Subcutaneous abdominal adipose tissue (tissue), 5 donors: Measurements from ENCODE around the gene EMP3.
"Not testable (repeated sequence)": the region's sequence is repeated elsewhere in the genome, so short reads cannot be mapped to it uniquely, and the experiment has no call there.

ENCODE experiments used
- H3K27ac ChIP-seq: one replicate; pipeline ENCODE4 v1.7.0; 2013; ENCODE audit warnings: low read depth, mild to moderate bottlenecking, inconsistent platforms, low read length, moderate library complexity
- H3K27me3 ChIP-seq, 5 donors: one replicate each; pipeline ENCODE4 v1.7.0; 2013; ENCODE audit warnings: low read length in 5 of 5, inconsistent platforms in 1 of 5; ENCODE audit not compliant: control insufficient read depth in 5 of 5, insufficient read depth in 4 of 5
- H3K36me3 ChIP-seq, 5 donors: one replicate each; pipeline ENCODE4 v1.7.0; 2013; ENCODE audit warnings: low read length in 5 of 5; ENCODE audit not compliant: control insufficient read depth in 5 of 5, insufficient read depth in 5 of 5
- H3K4me1 ChIP-seq, 5 donors: one replicate each; pipeline ENCODE4 v1.7.0; 2013; ENCODE audit warnings: low read length in 5 of 5, mild to moderate bottlenecking in 3 of 5, moderate library complexity in 1 of 5; ENCODE audit not compliant: control insufficient read depth in 5 of 5, insufficient read depth in 5 of 5
- H3K4me3 ChIP-seq, 5 donors: one replicate each; pipeline ENCODE4 v1.7.0; 2013; ENCODE audit warnings: low read length in 5 of 5, low read depth in 1 of 5
- H3K9ac ChIP-seq, 5 donors: one replicate each; pipeline ENCODE4 v1.7.0; 2013; ENCODE audit warnings: low read length in 5 of 5, mild to moderate bottlenecking in 4 of 5, moderate library complexity in 3 of 5
- H3K9me3 ChIP-seq, 5 donors: one replicate each; pipeline ENCODE4 v1.7.0; 2013; ENCODE audit warnings: low read length in 5 of 5; ENCODE audit not compliant: control insufficient read depth in 5 of 5
- donor health status: healthy.
- donor health status: healthy.
- donor health status: healthy.
- donor health status: healthy.
- donor health status: healthy.

EMP3 gene

GRCh38 chr19:48296963-48297734 is 28.2 kb upstream of the EMP3 start:
- Histone ChIP-seq H3K27ac (no peak overlapping the region), H3K9ac (no peak overlapping the region), H3K4me1 (no peaks in the 10 kb centered on the region), H3K9me3 (no peaks in the 10 kb centered on the region), H3K4me3 (no peak overlapping the region), H3K36me3 (no peaks in the 10 kb centered on the region), H3K27me3 (peaks cover 0 to 6% (median 3%) of the 10 kb centered on the region in 5 donors)

GRCh38 chr19:48297975-48298374 is 27.4 kb upstream of the EMP3 start:
- H3K4me3 ChIP-seq: no peak overlapping the region
- H3K4me1 ChIP-seq: no peaks in the 10 kb centered on the region
- no peak overlapping the region for H3K27ac ChIP-seq
- no peaks in the 10 kb centered on the region for H3K36me3 ChIP-seq
- peaks cover under 1 to 6% (median 3%) of the 10 kb centered on the region in 5 donors for H3K27me3 ChIP-seq
- H3K9ac ChIP-seq: no peak overlapping the region
- H3K9me3 ChIP-seq: no peaks in the 10 kb centered on the region

GRCh38 chr19:48301886-48302599 is 23.3 kb upstream of the EMP3 start:
- Histone ChIP-seq H3K4me1 (no peaks in the 10 kb centered on the region), H3K27me3 (peaks cover 0 to 6% (median 0%) of the 10 kb centered on the region in 5 donors), H3K9me3 (no peaks in the 10 kb centered on the region), H3K36me3 (no peaks in the 10 kb centered on the region), H3K9ac (no peak overlapping the region), H3K27ac (no peak overlapping the region), H3K4me3 (no peak overlapping the region)

DNA sequence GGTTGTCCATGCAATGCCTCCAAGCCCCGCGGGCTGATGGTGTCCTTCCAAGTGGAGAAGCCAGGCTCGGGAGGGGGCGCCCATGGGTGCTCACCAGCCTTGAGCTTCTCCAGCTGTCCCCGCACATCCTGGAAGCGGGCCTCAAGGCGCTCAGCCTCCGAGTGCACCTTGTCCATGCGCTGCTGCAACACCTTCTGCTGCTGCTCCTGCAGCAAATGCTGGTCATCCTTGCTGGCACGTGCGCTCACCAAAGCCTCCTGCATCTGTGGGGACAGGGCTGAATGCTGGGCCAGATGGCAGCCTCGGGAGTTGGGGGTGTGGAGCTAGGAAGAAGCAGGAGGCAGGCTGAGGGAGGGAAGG is 22.8 kb upstream of the EMP3 start:
- H3K4me1 ChIP-seq: no peaks in the 10 kb centered on the region
- H3K9me3 ChIP-seq: no peaks in the 10 kb centered on the region
- H3K9ac ChIP-seq: no peak overlapping the region
- peaks cover 0 to 6% (median 0%) of the 10 kb centered on the region in 5 donors for H3K27me3 ChIP-seq
- no peaks in the 10 kb centered on the region for H3K36me3 ChIP-seq
- no peak overlapping the region for H3K4me3 ChIP-seq
- H3K27ac ChIP-seq: no peak overlapping the region

GRCh38 chr19:48303367-48303766 is 22.0 kb upstream of the EMP3 start:
- Histone ChIP-seq H3K4me3 (no peak overlapping the region), H3K36me3 (no peaks in the 10 kb centered on the region), H3K27me3 (peaks cover 0 to 6% (median 0%) of the 10 kb centered on the region in 5 donors), H3K9ac (no peak overlapping the region), H3K4me1 (peaks cover 0 to under 1% (median 0%) of the 10 kb centered on the region in 5 donors), H3K9me3 (no peaks in the 10 kb centered on the region), H3K27ac (no peak overlapping the region)

DNA sequence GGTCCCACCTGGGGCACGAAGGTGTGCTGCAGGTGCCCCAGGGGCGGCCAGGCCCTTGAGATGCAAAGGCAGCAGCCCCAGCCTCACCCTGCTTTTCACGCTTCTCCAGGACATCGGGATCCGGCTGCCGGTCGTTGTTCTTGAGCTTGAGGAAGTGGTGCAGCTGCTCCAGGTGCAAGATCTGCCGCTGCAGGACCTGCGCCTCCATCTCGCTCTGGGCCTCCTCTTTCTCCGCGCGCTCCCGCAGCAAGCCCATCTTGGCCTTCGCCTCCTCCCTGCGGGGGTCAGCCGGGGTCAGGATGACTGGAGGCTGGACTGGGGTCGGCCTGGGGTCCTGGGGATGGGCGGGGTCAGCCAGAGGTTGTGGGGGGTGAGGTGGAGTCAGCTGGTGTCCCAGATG is 21.5 kb upstream of the EMP3 start:
- Histone ChIP-seq H3K27me3 (peaks cover 0 to 6% (median 0%) of the 10 kb centered on the region in 5 donors), H3K36me3 (no peaks in the 10 kb centered on the region)

GRCh38 chr19:48308631-48309586 is 16.4 kb upstream of the EMP3 start:
- no peak overlapping the region for H3K27ac ChIP-seq

More for the DNA sequence above, 21.5 kb upstream of the EMP3 start:
- peaks cover 0 to 6% (median 3%) of the 10 kb centered on the region in 5 donors for H3K4me1 ChIP-seq
- no peak overlapping the region for H3K4me3 ChIP-seq
- no peaks in the 10 kb centered on the region for H3K9me3 ChIP-seq
- no peak overlapping the region for H3K27ac ChIP-seq
- no peak overlapping the region for H3K9ac ChIP-seq

DNA sequence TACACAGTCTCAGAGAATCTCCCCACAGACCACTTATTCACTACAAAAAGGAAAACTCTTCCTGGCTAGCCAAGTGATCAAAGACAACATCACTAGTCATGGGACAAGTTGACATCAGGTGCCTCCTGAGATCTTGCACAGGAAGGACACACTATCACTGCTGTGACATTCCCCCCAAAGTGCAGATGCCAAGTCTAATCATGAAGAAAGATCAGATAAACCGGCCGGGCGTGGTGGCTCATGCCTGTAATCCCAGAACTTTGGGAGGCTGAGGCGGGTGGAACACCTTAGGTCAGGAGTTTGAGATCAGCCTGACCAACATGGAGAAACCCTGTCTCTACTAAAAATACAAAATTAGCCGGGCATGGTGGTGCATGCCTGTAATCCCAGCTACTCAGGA is 15.6 kb upstream of the EMP3 start:
- H3K27me3 ChIP-seq, H3K9me3 ChIP-seq, H3K4me3 ChIP-seq, H3K9ac ChIP-seq, H3K36me3 ChIP-seq: not testable (repeated sequence)
- H3K27ac ChIP-seq: peak overlapping the region; percentile 33
- peaks cover 0 to 21% (median 7%) of the 10 kb centered on the region in 5 donors for H3K4me1 ChIP-seq

More at GRCh38 chr19:48308631-48309586, 16.4 kb upstream of the EMP3 start:
- no peak overlapping the region for H3K9ac ChIP-seq
- no peaks in the 10 kb centered on the region for H3K36me3 ChIP-seq
- peaks cover 0 to 21% (median 7%) of the 10 kb centered on the region in 5 donors for H3K4me1 ChIP-seq
- no peaks in the 10 kb centered on the region for H3K9me3 ChIP-seq
- no peak overlapping the region for H3K4me3 ChIP-seq
- H3K27me3 ChIP-seq: peaks cover 0 to 3% (median 0%) of the 10 kb centered on the region in 5 donors

DNA sequence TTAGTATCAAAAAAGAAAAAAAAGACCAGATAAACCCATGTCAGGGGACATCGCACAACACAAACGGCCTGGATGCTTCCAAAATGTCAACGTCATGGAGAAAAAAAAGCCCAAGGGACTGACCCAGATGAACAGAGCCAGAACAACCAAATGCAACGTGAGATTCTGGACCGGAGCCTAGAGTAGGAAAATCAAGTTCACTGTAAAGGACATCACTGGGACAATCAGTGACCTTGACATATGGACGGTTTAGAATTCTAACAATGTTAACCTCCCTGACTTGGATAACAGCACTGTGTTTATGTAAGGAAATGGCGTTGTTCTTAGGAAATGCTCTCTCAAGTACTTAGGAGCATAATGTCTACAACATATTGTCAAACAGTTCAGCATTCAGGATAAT is 15.1 kb upstream of the EMP3 start:
- Histone ChIP-seq H3K9me3 (no peaks in the 10 kb centered on the region), H3K27me3 (peaks cover 0 to 3% (median 0%) of the 10 kb centered on the region in 5 donors), H3K4me3 (no peak overlapping the region), H3K36me3 (no peaks in the 10 kb centered on the region), H3K4me1 (peaks cover 0 to 21% (median 7%) of the 10 kb centered on the region in 5 donors), H3K27ac (peak overlapping the region; percentile 33), H3K9ac (no peak overlapping the region)
